HCT116 (cell line): ENCODE results near the gene HIVEP3. TPM values are rescaled to one million over a fixed set of nuclear protein-coding genes. Genes with fewer than 3 reads are reported as not detected.

Experiments used
- ATAC-seq: fragments of 200-7000 bp; cut with Tn5 transposase; 2 replicates; pipeline ENCODE4 v1.9.1; 2020; ENCODE audit warnings: mild to moderate bottlenecking, moderate library complexity
- BruUV-seq: library from RNA; stranded (reverse); fragments of 400-500 nt; replicated peaks from 2 replicates; lab custom pipeline; 2021; lab: Mats Ljungman, UMichigan
- CTCF ChIA-PET: fragments of 300-600 bp; sonication (Branson Sonifier 250); formaldehyde crosslinking; loops from one replicate; lab custom pipeline; 2021; ENCODE audit warnings: antibody characterized with exemption; lab: Charles Lee
- POLR2A ChIA-PET: fragments of 300-600, 350-600 bp; sonication (Branson Sonifier 250); formaldehyde crosslinking; loops from one replicate; lab custom pipeline; 2021; ENCODE audit warnings: antibody characterized with exemption; lab: Charles Lee
- RAD21 ChIA-PET, 2 experiments: fragments of 300-600 bp; sonication (Branson Sonifier 250); formaldehyde crosslinking; loops; one replicate each; lab custom pipeline; 2023; ENCODE audit warnings: low total read pairs in 2 of 2; ENCODE audit not compliant: uncharacterized antibody in 2 of 2, unreplicated experiment in 2 of 2, low non-redundant PET in 1 of 2; lab: Charles Lee
- DNase-seq: peaks from one replicate; pipeline ENCODE4 v3.0.0-alpha.2; 2010; ENCODE audit warnings: low read depth, low spot score
- H2AFZ ChIP-seq: fragments of 200-600 bp; shearing (Covaris generic), sonication (generic); 2 replicates; pipeline ENCODE4 v1.6.1; 2017; ENCODE audit warnings: low read depth, mixed run types, mixed read lengths, antibody characterized with exemption, low read length; ENCODE audit not compliant: poor library complexity, severe bottlenecking
- H3K27ac ChIP-seq: 2 replicates; pipeline ENCODE4 v1.5.1; 2012; ENCODE audit warnings: low read depth, low read length
- H3K27me3 ChIP-seq: fragments of 200-600 bp; sonication (generic); 2 replicates; pipeline ENCODE4 v1.6.1; 2016; ENCODE audit warnings: mixed run types, low read length, mixed read lengths; ENCODE audit not compliant: insufficient read depth
- H3K36me3 ChIP-seq, 2 experiments: fragments of 200-500 bp in 1 of 2; fragments of 200-600 bp in 1 of 2; sonication (Bioruptor generic) in 1 of 2; sonication (generic) in 1 of 2; 2 replicates each; pipeline versions ENCODE4 v1.5.1 to v1.6.1; 2014 to 2016; ENCODE audit warnings: low read length in 2 of 2, inconsistent platforms in 1 of 2, mixed read lengths in 1 of 2, mixed run types in 1 of 2; ENCODE audit not compliant: insufficient read depth in 2 of 2, control insufficient read depth in 1 of 2
- H3K4me1 ChIP-seq, 2 experiments: fragments of 200-600 bp in 1 of 2; sonication (generic) in 1 of 2; 2 replicates each; pipeline versions ENCODE4 v1.5.1 to v1.6.1; 2012 to 2017; ENCODE audit warnings: low read length in 2 of 2, inconsistent platforms in 1 of 2, mild to moderate bottlenecking in 1 of 2, mixed read lengths in 1 of 2, mixed run types in 1 of 2, moderate library complexity in 1 of 2; ENCODE audit not compliant: insufficient read depth in 2 of 2, control insufficient read depth in 1 of 2
- H3K4me2 ChIP-seq: fragments of 200-600 bp; sonication (generic); 2 replicates; pipeline ENCODE4 v1.6.1; 2017; ENCODE audit warnings: mixed run types, low read length, mixed read lengths
- H3K4me3 ChIP-seq, 2 experiments: fragments of 200-600 bp in 1 of 2; sonication (generic) in 1 of 2; replicated peaks in 1 of 2; 2 replicates each; pipeline ENCODE4 v1.5.1; 2011 to 2016; ENCODE audit warnings: low read length in 2 of 2, control low read depth in 1 of 2, low read depth in 1 of 2, mild to moderate bottlenecking in 1 of 2, mixed read lengths in 1 of 2, mixed run types in 1 of 2
- H3K79me2 ChIP-seq: fragments of 200-600 bp; sonication (generic); 2 replicates; pipeline ENCODE4 v1.6.1; 2017; ENCODE audit warnings: mild to moderate bottlenecking, mixed run types, low read length, moderate library complexity, mixed read lengths; ENCODE audit not compliant: insufficient read depth
- H3K9ac ChIP-seq: fragments of 200-600 bp; sonication (generic); 2 replicates; pipeline ENCODE4 v1.6.1; 2016; ENCODE audit warnings: low read length, mixed read lengths
- H3K9me2 ChIP-seq: fragments of 200-600 bp; sonication (generic), shearing (Covaris generic); 2 replicates; pipeline ENCODE4 v1.6.1; 2017; ENCODE audit warnings: mixed run types, mild to moderate bottlenecking, moderate library complexity; ENCODE audit not compliant: insufficient read depth
- H3K9me3 ChIP-seq, 2 experiments: fragments of 200-500 bp in 1 of 2; fragments of 200-600 bp in 1 of 2; sonication (Bioruptor generic) in 1 of 2; sonication (generic) in 1 of 2; 2 replicates each; pipeline ENCODE4 v1.6.1; 2014 to 2017; ENCODE audit warnings: low read length in 2 of 2, mixed read lengths in 2 of 2, inconsistent platforms in 1 of 2, low read depth in 1 of 2, mild to moderate bottlenecking in 1 of 2, mixed run types in 1 of 2, moderate library complexity in 1 of 2; ENCODE audit not compliant: control insufficient read depth in 1 of 2, insufficient read depth in 1 of 2
- H4K20me1 ChIP-seq: fragments of 200-600 bp; sonication (generic), shearing (Covaris generic); 2 replicates; pipeline ENCODE4 v1.6.1; 2017; ENCODE audit warnings: mixed run types, mild to moderate bottlenecking, moderate library complexity; ENCODE audit not compliant: insufficient read depth
- ATF3 ChIP-seq: IDR thresholded peaks from 2 replicates; pipeline ENCODE4 v1.6.1; 2012
- CBX3 ChIP-seq: IDR thresholded peaks from 2 replicates; pipeline ENCODE4 v1.6.1; 2012; ENCODE audit warnings: low read depth
- EGR1 ChIP-seq: IDR thresholded peaks from 2 replicates; pipeline ENCODE4 v1.6.1; 2012; ENCODE audit warnings: low read depth
- EZH2phosphoT487 ChIP-seq: fragments of 200-600 bp; IDR thresholded peaks from 2 replicates; pipeline ENCODE4 v1.6.1; 2018; ENCODE audit warnings: antibody characterized with exemption, borderline replicate concordance
- POLR2A ChIP-seq: IDR thresholded peaks from 2 replicates; pipeline ENCODE4 v1.7.0; 2011; ENCODE audit warnings: borderline replicate concordance; ENCODE audit not compliant: insufficient read depth, insufficient read length; ENCODE audit errors: extremely low read depth
- POLR2AphosphoS5 ChIP-seq: IDR thresholded peaks from 2 replicates; pipeline ENCODE4 v1.6.1; 2011; ENCODE audit warnings: mild to moderate bottlenecking, low read depth, low read length, moderate library complexity
- REST ChIP-seq: IDR thresholded peaks from 2 replicates; pipeline ENCODE4 v1.6.1; 2012; ENCODE audit warnings: low read depth
- SIN3A ChIP-seq: IDR thresholded peaks from 2 replicates; pipeline ENCODE4 v1.6.1; 2012; ENCODE audit warnings: low read depth
- intact Hi-C: fragments of 100-400 bp; cut with micrococcal nuclease; formaldehyde crosslinking; loops from 2 replicates; pipeline ENCODE4 v1.10.0; 2022
- total RNA-seq: library from RNA; stranded (reverse); gene quantifications from one replicate; pipeline ENCODE4 v1.2.1, GENCODE V29; 2021; ENCODE audit not compliant: unreplicated experiment
- TF ChIP-seq, protein P1 (sequence below): IDR thresholded peaks from 2 replicates; pipeline ENCODE4 v1.6.1; 2012

HIVEP3 gene
- total RNA-seq, 1 experiment from 2014 or later = 7.1 TPM

- no peak for ATAC-seq
- no peak overlapping the region for H3K27ac ChIP-seq
- intact Hi-C loops = no loop called here
- peaks cover 14 to 23% of the 10 kb centered on the region in 2 experiments for H3K4me1 ChIP-seq
- H3K9me2 ChIP-seq = no peaks in the 10 kb centered on the region
- H3K9me3 ChIP-seq = no peaks in the 10 kb centered on the region
- H3K27me3 ChIP-seq = no peaks in the 10 kb centered on the region
- CTCF ChIA-PET = no interaction called here
- no peaks in the 10 kb centered on the region for H4K20me1 ChIP-seq
- H3K9ac ChIP-seq = no peak overlapping the region
- no peak overlapping the region for H2AFZ ChIP-seq
- RAD21 ChIA-PET = no interaction called here
- TF ChIP-seq CBX3 (no peak), ATF3 (no peak), EZH2phosphoT487 (no peak), POLR2A (no peak), EGR1 (no peak)
- TF ChIP-seq, protein P1, sequence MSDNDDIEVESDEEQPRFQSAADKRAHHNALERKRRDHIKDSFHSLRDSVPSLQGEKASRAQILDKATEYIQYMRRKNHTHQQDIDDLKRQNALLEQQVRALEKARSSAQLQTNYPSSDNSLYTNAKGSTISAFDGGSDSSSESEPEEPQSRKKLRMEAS = no peak
- H3K4me3 ChIP-seq = no peak overlapping the region
- POLR2A ChIA-PET = no interaction called here
- no peaks in the 10 kb centered on the region for H3K36me3 ChIP-seq
- no TSS peak for BruUV-seq
- H3K79me2 ChIP-seq = no peaks in the 10 kb centered on the region
- DNase-seq = no peak
- H3K4me2 ChIP-seq = no peak overlapping the region
These were observed 296.9 kb downstream of the HIVEP3 start for GRCh38 chr1:41621791-41622190.

GRCh38 chr1:41621256-41621655 lies 297.5 kb downstream of the HIVEP3 start:
- CTCF ChIA-PET = no interaction called here
- Histone ChIP-seq H2AFZ (no peak overlapping the region), H3K9ac (no peak overlapping the region), H3K4me3 (no peak overlapping the region)
- TF ChIP-seq REST (no peak), POLR2AphosphoS5 (no peak), SIN3A (no peak)
- TF ChIP-seq, all 23 proteins: peak for 0
- no peak overlapping the region for H3K4me2 ChIP-seq
- H3K79me2 ChIP-seq = no peaks in the 10 kb centered on the region
- DNase-seq = no peak
- POLR2A ChIA-PET = no interaction called here
- RAD21 ChIA-PET = no interaction called here
- H3K27me3 ChIP-seq = no peaks in the 10 kb centered on the region
- no TSS peak for BruUV-seq
- no peaks in the 10 kb centered on the region for H4K20me1 ChIP-seq
- no peaks in the 10 kb centered on the region for H3K9me3 ChIP-seq
- H3K4me1 ChIP-seq = peaks cover 9 to 17% of the 10 kb centered on the region in 2 experiments
- H3K9me2 ChIP-seq = no peaks in the 10 kb centered on the region
- no peak for ATAC-seq
- intact Hi-C loops = no loop called here
- no peaks in the 10 kb centered on the region for H3K36me3 ChIP-seq
- H3K27ac ChIP-seq = no peak overlapping the region
